Measurements from ENCODE around the gene CLCN4. TPM values are rescaled to one million over a fixed set of nuclear protein-coding genes. Genes with fewer than 3 reads are reported as not detected.

The CLCN4 gene
- total RNA-seq, 1 donor from 2014 or later: 7.4 TPM

- DNase-seq: no peak
These were observed 26.4 kb upstream of the CLCN4 start for GRCh38 chrX:10130354-10130753.

GRCh38 chrX:10133980-10134676 is 22.6 kb upstream of the CLCN4 start:
- DNase-seq: no peak

- no peak for DNase-seq
These were observed 21.9 kb upstream of the CLCN4 start for GRCh38 chrX:10134921-10135320.

- no peak for DNase-seq
These were observed 21.0 kb upstream of the CLCN4 start for GRCh38 chrX:10135561-10136399.

- no peak for DNase-seq
These were observed 18.0 kb upstream of the CLCN4 start for GRCh38 chrX:10138726-10139125.

- DNase-seq: no peak
These were observed 16.5 kb upstream of the CLCN4 start for GRCh38 chrX:10140264-10140663.

GRCh38 chrX:10142041-10142599 is 14.7 kb upstream of the CLCN4 start:
- DNase-seq: no peak

- DNase-seq: no peak
These were observed 13.4 kb upstream of the CLCN4 start for GRCh38 chrX:10143071-10143983.

- DNase-seq: peak; percentile 20
These were observed 10.4 kb upstream of the CLCN4 start for GRCh38 chrX:10146346-10146745.

- DNase-seq: no peak
These were observed 4.7 kb upstream of the CLCN4 start for GRCh38 chrX:10152086-10152485.

- DNase-seq: no peak
These were observed 1.6 kb upstream of the CLCN4 start for GRCh38 chrX:10155137-10155536.

GRCh38 chrX:10157032-10157341 is 212 bp downstream of the CLCN4 start:
- no peak for DNase-seq

- no peak for DNase-seq
These were observed 768 bp downstream of the CLCN4 start for GRCh38 chrX:10157543-10157942.

GRCh38 chrX:10158279-10159144 is 1.7 kb downstream of the CLCN4 start:
- DNase-seq: no peak

- no peak for DNase-seq
These were observed 2.3 kb downstream of the CLCN4 start for GRCh38 chrX:10159145-10159468.

- no peak for DNase-seq
These were observed 3.4 kb downstream of the CLCN4 start for GRCh38 chrX:10160211-10160610.

- no peak for DNase-seq
These were observed 6.3 kb downstream of the CLCN4 start for GRCh38 chrX:10163031-10163430.

- DNase-seq: no peak
These were observed 8.1 kb downstream of the CLCN4 start for GRCh38 chrX:10164879-10165278.

- DNase-seq: no peak
These were observed 8.9 kb downstream of the CLCN4 start for GRCh38 chrX:10165580-10166247.

GRCh38 chrX:10166248-10166716 is 9.5 kb downstream of the CLCN4 start:
- DNase-seq: no peak

GRCh38 chrX:10166731-10167151 is 10.0 kb downstream of the CLCN4 start:
- DNase-seq: no peak
